GM21367 (cell line): ENCODE results near the gene STK33.

Experiments used
- ATAC-seq: cut with Tn5 transposase; IDR thresholded peaks from one replicate; pipeline ENCODE4 v1.9.1; 2021; ENCODE audit not compliant: unreplicated experiment

STK33 gene

GRCh38 chr11:8604078-8604723 lies 10.2 kb upstream of the STK33 start:
- ATAC-seq: peak; percentile 78

GRCh38 chr11:8603696-8604077 lies 9.7 kb upstream of the STK33 start:
- no peak for ATAC-seq

DNA sequence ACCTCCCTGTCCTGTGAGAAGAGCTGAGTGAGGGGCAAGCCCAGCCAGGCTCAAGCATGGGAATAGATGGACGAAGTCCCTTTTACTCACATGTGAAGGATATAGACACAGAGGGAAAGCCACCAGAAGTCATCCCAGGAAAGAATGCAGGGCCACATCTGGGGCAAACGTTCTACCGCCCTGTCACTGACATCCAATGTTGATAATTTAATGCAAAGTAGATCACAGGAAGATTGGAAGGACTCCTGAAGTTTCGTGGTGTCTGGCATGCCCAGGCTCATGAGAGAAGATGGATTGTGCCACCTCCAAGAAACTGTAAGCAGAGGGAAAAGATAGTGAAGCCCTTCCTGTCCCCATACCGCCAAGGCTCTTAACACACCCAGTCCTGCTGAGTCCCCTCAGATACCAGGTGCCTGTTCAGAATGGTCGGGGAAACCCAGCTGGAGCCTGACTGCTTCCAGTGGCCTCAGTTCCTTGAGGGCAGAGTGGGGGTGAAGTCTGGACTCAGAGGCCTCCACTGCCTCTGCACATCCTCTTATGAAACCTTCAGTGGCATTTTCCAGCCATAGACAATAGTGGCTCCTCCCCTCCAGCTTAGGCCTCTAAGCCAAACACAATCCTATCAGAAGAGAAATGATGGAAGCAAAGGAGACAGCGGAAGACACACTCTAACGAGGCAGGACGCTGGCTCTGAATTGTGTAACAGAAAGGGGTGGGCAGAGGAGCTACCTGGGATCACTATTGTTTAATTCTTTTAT lies 7.5 kb upstream of the STK33 start:
- no peak for ATAC-seq

DNA sequence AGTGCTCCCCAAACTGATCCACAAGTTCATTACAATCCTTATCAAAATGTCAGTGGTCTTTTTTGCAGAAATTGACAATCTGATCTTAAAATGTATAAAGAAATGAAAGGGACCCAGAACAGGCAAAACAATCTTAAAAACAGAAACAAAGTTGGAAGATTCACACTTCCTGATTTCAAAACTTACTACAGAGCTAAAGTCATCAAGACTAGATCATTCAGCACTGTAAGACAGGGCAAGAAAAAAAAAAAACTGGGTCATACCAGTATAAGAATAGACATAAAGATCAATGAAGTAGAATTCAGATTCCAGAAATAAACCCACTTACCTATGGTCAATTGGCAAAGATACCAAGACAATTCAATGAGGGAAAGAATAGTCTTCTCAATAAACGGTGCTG lies 4.5 kb upstream of the STK33 start:
- no peak for ATAC-seq

- ATAC-seq: no peak
Measured at GRCh38 chr11:8597182-8597581, 3.2 kb upstream of the STK33 start.

DNA sequence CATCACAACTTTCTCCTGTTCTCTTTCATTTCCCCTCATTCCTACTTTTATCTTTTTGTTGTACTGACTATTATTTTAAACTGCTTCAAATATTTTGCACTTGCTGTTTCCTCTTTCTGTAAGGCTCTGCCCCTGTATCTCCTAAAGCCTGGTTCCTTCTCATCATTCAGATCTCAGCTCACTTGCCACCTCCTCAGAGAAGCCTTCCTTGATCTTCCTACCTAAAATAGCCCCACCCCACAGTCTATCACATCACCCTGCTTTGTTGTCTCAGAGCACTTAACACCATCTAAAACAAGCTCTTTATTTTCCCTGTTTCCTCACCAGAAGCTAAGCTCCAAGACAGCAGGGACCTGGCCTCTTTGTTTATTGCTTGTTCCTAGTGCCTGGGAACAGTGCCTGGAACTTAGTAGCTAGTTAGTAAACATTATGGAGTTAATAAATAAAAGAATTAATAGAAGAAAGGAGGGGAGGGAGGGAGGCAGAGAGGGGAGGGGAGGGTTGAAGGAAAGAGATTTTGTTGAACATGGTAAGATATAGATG lies 2.5 kb upstream of the STK33 start:
- ATAC-seq: no peak

DNA sequence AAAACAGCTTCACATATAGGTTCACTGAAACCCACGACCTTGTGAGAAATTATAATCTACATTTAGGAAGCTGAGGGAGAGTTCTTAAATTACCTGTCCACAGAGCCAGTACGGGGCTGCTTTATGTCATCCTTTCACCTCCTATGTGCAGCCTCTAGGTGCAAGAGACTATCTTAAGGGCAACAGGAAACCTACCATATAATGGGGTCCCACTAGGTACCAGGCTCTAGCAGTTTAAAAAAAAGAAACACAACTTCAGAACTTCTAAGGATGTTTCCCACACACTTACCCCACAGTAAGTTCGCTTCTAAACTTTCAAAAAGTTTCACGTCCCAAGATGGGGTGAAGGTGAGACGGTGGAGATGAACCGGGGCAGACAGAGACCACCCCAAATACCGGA lies 573 bp downstream of the STK33 start:
- no peak for ATAC-seq

DNA sequence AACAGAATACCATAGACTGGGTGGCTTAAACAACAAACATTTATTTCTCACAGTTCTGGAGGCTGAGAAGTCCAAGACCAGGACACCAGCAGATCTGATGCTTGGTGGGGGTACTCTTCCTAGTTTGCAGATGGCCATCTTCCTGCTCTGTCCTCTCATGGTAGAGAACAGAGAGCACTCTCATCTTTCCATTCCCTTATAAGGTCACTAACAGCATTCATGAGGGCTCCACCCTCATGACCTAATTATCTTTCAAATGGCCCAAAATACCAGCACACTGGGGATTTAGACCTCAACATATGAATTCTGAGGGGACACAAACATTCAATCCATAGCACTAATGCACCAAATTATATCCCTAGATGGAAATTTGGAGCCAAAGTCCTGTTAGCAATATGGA lies 6.1 kb downstream of the STK33 start:
- no peak for ATAC-seq

DNA sequence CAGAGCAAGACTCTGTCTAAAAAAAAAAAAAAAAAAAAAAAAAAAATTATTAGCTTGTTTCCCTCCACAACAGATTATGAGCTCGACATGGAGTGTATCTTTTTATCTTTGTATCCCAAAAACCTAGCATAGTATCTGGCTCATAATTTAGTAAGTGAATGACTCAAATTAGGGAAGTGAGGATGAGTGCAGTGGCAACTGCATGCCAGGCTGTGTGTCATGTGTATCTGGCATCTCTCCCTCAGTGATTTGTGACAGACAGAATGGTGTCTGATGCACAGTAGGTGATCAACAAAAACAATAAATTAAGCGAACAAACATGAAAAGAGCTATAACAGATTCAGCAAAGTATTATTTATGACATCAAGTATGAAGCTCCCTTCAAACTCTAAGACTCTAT lies 7.2 kb downstream of the STK33 start:
- no peak for ATAC-seq

- no peak for ATAC-seq
Measured at GRCh38 chr11:8586184-8586583, 7.8 kb downstream of the STK33 start.

DNA sequence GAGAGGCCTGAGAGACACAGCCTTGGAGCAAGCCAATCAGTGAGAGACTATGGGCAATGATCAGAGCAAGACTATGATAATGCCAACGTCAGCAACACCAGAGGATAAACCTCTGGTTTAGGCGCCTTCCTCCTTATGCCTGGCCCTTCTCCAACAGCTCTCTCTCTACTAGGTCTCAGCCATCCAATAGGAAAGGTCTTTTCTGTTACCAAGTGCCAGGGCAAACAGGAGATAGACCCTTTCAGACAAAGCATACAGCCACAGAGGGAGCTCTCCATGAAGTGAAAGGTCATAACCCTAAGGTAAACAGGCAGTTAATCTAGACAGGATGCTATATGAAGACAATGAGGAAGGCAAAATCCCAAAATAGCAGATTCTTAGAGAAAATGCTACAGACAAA lies 9.5 kb downstream of the STK33 start:
- no peak for ATAC-seq

- no peak for ATAC-seq
Measured at GRCh38 chr11:8584082-8584481, 9.9 kb downstream of the STK33 start.

DNA sequence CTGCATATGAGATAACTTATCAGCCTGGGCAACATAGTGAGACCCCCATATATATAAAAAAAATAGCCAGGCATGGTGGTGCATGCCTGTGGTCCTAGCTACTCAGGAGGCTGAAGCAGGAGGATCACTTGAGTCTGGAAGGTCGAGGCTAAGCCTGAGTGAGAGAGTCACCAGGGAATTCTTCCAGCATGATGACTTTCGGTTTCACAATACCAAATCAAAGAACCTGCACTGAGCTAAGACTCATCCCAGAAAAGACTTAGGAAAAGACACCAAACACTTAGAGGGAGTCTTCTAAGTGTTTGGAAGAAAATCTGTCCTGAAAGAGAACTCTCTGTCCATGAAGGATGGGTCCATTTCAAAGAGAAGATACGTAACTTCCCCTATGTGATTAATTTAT lies 12.7 kb downstream of the STK33 start:
- no peak for ATAC-seq

DNA sequence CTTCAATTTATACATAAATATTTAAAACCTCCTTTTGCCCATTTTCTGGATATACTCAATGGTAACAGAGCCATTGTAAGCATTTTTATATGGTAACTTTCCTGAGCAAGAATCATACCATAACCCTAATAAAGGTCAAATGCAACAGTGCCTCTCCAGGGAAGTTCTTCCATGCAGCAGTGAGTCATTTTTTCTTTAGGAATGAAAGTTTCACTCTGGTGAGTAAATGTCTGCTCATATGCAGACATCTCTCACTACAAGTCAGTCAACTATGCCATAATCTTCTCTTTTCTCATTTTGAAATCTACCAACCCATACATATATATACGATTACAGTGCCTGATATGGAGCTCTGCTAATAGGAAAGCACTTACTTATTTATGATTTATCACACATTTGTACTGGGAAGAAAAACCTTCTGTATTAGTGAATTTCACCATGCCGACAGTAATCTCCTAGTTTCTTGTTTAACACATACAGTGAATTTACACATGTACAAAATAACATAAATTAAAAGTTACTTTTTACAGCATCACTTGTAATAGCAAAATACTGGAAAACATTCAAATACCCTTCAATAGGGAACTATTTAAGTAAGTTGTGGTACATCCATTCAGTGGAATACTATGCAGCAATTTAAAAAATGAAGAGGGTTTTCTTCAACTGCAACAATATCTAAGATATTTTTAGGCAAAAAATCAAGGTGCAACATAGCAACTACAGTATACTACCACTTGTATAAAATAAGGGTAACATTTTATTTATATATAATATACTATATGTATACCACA lies 16.0 kb downstream of the STK33 start:
- ATAC-seq: no peak

DNA sequence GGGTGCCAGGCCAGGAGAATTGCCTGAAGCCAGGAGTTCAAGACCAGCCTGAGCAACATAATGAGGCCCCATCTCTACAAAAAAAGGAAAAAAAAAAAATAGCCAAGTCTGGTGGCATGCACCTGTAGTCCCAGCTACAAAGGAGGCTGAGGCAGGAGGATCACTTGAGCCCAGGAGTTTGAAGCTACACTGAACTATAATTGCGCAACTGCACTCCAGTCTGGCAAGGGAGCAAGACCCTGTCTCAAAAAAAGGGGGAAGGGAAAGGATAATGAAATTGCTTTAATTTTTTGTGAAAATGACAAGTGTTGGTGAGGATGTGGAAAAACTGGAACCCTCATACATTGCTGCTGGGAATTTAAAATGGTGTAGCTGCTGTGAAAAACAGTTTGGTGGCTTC lies 19.2 kb downstream of the STK33 start:
- no peak for ATAC-seq

DNA sequence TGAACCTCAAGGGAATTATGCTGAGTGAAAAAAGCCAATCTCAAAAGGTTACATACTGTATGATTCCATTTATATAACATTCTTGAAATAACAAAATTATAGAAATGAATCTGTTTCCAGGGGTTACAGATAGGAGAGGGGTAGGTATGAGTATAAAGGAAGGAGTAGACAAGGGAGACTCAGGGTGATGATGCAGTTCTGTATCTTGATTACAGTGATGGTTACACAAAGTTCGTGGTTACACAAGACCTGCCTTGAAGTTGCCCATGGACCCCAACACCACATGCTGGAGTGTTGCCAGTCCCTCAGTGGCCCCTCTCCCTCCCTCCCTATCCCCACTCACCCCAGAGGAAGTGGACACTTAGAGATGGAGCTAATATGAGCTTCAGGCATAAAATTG lies 20.3 kb downstream of the STK33 start:
- no peak for ATAC-seq

DNA sequence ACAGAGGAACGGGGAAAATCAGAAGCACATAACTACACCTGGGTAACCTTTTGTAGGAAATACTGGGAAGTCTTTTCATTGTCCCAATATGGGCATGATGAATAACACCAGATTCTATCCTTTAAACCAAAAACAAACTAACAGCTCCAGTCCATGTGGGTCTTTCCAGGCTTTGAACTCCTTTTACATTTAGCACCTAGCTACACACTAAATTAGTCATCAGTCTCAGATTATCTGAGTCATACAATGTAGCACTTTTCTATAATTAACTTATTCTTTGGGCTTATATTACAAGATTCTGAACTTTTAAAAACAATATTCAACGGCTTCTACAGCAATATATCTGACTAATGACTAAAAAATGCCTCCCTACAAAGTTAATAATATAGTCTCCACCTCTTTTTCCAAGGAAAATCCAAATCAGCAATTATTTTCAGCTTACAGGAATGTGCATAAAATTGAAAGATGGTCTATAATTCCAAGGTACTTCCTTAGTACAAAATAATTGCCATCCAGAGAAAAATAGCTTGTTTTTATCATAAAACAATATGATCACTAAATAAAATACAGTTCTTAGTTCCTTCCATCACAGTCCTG lies 26.3 kb downstream of the STK33 start:
- peak; percentile 50 for ATAC-seq

DNA sequence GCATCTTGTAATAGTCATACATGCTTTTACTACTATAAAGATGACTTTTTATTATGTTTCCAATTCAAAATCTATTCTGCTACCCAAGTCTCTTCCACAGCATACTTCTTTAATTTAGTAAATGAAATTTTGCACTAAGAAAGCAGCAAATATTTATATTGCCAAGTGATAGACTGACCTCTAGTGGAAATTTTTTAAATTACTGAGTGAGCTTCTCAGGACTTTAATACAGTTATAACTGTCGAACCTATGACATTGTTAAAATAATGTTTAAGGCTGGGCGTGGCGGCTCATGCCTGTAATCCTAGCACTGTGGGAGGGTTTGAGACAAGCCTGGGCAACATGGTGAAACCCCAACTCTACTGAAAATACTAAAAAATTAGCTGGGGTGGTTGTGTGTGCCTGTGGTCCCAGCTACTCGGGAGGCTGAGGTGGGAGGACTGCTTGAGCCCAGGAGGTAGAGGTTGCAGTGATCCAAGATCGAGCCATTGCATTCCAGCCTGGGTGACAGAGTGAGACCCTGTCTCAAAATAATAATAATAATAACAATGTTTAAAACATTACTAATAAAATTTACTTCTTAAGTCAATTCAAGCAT lies 27.3 kb downstream of the STK33 start:
- ATAC-seq: peak; percentile 49

- ATAC-seq: no peak
Measured at GRCh38 chr11:8564526-8564925, 29.5 kb downstream of the STK33 start.

GRCh38 chr11:8561461-8561860 lies 32.6 kb downstream of the STK33 start:
- ATAC-seq: no peak

GRCh38 chr11:8558436-8558835 lies 35.6 kb downstream of the STK33 start:
- no peak for ATAC-seq
